Erythroblast (primary cell): ENCODE results near the gene KDM4C.
"Not testable (repeated sequence)": the region's sequence is repeated elsewhere in the genome, so short reads cannot be mapped to it uniquely, and the experiment has no call there.

Experiments used
- DNase-seq, 2 experiments: peaks; one replicate each; lab custom pipeline; 2025; lab: John Stamatoyannopoulos, UW
- GATA1 ChIP-seq: IDR thresholded peaks from 2 replicates; pipeline ENCODE4 v1.6.1; 2011; ENCODE audit warnings: low read depth, mild to moderate bottlenecking, control low read depth, low read length, moderate library complexity
- POLR2A ChIP-seq: IDR thresholded peaks from 2 replicates; pipeline ENCODE4 v1.6.1; 2011; ENCODE audit warnings: mild to moderate bottlenecking, low read length

KDM4C gene

DNA sequence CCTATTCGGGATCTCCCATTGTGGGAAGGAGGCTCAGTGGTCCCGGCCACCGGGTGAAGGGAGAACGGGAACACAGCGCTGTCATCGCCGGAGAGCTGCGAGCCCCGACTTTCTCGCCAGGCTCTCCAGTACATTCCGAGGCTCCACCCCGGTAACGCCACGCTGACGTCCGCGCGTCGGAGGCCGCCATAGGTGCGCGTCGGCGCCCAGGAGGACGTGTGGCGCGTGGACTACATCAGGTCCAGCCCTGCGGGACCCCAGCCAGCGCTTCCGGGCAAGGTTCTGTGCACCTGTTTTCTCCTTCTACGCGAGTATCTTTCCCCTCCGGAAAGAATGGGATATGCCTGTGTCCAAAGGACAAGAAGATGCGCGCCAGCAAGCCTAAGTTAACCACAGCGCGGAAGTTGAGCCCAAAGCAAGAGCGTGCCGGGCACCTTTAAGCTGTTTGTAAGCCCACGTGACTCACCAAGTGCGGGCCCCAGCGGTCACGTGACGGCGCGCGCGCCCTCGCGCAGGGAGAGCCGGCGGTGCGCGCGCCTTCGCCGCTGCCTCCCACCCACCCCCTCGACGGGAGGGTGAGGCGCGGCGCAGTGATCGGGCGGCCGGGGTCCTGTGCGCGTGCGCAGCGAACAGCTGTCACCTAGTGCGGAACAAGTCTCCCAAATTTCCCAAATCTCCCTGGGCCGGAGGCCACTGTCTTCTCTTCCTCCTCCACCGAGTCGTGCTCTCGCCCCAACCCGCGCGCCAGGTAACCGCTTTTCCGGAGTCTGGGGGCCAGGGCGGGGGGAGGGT, at the start of gene KDM4C:
KDM4C (plus strand) TSS at position 518 of the 792 bp plus-strand sequence. CDS start 35,016 bp downstream, outside the sequence.
- no peak for TF ChIP-seq GATA1
- peak; percentile 99 for TF ChIP-seq POLR2A
- DNase-seq, result peak; percentile 97 to 98

DNA sequence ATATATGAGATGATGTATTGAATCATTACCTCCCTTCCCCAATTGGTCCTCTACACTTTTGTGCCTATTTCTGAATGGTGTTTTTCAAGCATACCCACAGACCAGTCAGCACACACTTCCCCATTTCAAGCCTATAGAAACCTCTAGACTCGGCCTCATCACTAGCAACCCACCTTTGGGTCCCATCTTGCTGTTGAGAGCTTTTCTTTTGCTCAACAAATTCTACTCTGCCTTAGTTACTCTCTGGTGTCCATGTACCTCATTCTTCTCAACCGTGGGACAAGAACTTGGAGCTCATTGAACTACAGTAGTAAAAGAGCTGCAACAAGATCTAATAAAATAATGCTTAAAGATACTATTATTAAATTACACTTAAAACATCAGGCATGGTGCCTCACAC, 49.0 kb upstream of the KDM4C start:
- peak; percentile 16 to 34 for DNase-seq
- TF ChIP-seq GATA1, result no peak
- TF ChIP-seq POLR2A, result no peak

DNA sequence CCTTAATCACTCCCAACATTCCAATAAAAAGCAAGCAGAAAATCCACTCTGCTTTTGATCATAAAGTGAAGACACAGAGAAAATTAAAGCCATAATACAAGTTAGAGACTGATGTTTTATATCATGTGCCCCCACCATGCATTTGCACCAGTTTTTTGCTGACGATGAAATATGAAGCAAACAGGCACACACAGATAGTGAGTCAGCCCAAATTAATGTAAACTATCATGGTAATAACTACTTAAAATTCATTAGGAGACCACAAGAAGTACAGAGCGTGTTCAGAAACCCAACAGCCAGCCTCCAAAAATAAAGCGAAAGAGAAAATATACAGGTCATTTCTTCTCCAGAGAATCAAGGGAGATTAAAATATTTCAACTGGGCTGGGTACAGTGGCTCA, 46.4 kb upstream of the KDM4C start:
- TF ChIP-seq GATA1, result no peak
- no peak for TF ChIP-seq POLR2A
- DNase-seq, result peak in 1 of 2 experiments; percentile 56

GRCh38 chr9:6712041-6712440, 45.7 kb upstream of the KDM4C start:
- TF ChIP-seq GATA1, result no peak
- no peak for TF ChIP-seq POLR2A
- no peak for DNase-seq

GRCh38 chr9:6714176-6714575, 43.6 kb upstream of the KDM4C start:
- DNase-seq, result peak in 1 of 2 experiments; percentile 16
- TF ChIP-seq POLR2A (no peak), GATA1 (no peak)

DNA sequence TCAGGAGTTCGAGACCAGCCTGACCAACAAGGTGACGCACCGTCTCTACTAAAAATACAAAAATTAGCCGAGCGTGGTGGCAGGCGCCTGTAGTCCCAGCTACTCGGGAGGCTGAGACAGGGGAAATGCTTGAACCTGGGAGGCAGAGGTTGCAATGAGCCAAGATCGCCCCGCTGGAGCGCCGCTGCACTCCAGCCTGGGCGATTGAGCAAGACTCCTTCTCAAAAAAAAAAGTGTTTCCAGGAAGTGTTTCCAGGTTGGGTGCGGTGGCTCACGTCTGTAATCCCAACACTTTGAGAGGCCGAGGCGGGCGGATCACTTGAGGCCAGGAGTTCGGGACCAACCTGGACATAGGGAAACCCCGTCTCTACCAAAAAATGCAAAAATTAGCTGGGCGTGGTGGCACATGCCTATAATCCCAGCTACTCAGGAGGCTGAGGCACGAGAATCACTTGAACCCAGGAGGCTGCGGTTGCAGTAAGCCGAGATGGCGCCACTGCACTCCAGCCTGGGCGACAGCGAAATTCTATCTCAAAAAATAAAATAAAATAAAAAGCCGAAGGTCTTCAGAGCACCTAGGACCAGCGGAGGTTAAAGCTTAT, 42.5 kb upstream of the KDM4C start:
- not testable (repeated sequence) for DNase-seq

- peak; percentile 68 to 71 for DNase-seq
- TF ChIP-seq GATA1, result no peak
- peak; percentile 92 for TF ChIP-seq POLR2A
Measured at GRCh38 chr9:6715755-6716643, 41.8 kb upstream of the KDM4C start.

DNA sequence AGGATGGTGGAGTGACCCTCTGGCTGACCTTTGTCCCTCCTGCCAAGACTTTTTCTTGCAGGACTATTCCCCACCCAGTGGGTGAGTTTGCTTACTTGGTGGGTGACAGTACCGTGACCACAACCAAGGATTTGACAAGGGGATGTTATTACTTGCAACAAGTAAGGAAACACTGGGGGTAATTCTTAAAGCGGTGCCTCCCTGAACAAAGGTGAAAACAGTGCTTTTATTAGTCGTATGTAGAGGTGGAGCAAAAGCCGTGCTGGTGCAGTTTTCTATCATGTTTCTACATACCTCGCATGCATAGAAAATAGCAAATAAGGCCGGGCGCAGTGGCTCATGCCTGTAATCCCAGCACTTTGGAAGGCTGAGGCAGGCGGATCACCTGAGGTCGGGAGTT, 41.0 kb upstream of the KDM4C start:
- TF ChIP-seq POLR2A (no peak), GATA1 (no peak)
- no peak for DNase-seq

DNA sequence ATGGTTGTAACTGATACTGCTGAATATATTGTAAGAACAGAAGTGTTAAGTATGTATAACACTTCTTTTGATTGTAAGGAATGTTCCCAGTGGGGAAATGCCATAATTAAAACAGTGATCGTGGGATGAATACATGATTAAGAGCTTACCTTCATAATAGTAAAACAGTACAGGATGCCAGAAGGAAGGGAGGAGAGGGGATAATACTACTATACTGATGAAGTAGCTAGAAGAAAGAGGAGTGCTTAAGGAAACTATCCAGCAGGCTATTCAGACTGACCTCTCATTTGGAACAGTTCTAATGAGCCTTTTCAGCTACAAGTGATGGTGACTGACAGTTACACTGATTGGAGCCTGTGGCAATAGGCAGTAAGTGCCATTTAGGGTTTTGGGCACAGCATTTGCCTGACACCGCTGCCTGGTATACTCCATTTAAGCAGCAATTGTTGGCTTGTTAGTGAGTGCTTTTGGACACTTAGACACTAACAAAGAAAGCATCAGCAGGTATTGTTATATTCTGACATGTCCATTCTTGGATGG, 33.8 kb upstream of the KDM4C start:
- TF ChIP-seq GATA1 (no peak), POLR2A (no peak)
- no peak for DNase-seq

DNA sequence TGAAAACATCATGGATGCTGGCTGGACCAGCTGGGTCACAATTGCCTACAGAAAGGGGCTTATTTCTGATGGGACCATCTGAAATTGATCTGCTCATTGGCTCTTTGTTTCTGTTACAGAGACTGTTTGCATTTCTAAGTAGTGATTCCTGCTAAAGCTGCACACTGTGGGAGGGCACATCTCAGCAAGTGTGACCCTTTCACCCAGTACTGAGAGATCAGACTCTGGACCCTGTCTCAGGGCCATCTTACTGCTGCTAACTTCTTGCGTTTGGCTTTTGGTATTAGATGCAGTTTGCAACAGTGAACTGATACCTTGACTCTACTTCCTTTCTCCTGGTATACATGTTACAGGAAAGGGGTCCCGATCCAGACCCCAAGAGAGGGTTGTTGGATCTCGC, 24.5 kb upstream of the KDM4C start:
- no peak for TF ChIP-seq GATA1
- no peak for TF ChIP-seq POLR2A
- no peak for DNase-seq

DNA sequence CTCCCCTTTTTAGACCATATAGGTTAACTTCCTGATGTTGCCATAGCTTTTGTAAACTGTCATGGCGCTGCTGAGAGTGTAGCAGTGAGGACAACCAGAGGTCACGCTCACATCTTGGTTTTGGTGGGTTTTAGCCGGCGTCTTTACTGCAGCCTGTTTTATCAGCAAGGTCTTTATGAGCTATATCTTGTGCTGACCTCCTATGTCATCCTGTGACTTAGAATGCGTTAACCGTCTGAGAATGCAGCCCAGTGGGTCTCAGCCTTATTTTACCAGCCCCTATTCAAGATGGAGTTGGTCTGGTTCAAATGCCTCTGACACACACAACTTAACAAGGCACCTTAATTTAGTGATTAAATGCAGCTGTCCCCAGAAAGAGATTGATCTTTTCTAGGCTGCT, 23.9 kb upstream of the KDM4C start:
- no peak for TF ChIP-seq GATA1
- no peak for TF ChIP-seq POLR2A
- DNase-seq, result no peak

- no peak for TF ChIP-seq GATA1
- no peak for TF ChIP-seq POLR2A
- no peak for DNase-seq
Measured at GRCh38 chr9:6735422-6735821, 22.4 kb upstream of the KDM4C start.

- no peak for TF ChIP-seq GATA1
- no peak for TF ChIP-seq POLR2A
- peak; percentile 7 to 30 for DNase-seq
Measured at GRCh38 chr9:6739218-6739617, 18.6 kb upstream of the KDM4C start.

DNA sequence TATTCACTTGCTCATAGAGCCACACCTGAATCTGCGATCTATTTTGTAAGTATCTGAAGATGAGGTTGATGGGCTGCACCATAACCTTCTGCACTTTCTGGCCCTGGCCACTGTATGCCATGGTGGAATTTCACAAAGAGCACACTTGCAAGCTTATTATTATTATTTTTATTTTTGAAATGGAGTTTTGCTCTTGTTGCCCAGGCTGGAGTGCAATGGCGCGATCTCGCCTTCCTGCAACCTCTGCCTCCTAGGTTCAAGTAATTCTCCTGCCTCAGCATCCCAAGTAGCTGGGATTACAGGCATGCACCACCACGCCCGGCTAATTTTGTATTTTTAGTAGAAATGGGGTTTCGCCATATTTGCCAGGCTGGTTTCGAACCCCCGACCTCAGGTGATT, 8.9 kb upstream of the KDM4C start:
- DNase-seq, result not testable (repeated sequence)

- not testable (repeated sequence) for DNase-seq
Measured at GRCh38 chr9:6754861-6755260, 2.9 kb upstream of the KDM4C start.
